Adipose tissue (tissue), 3 donors: Measurements from ENCODE around the gene TICRR. TPM values are rescaled to one million over a fixed set of nuclear protein-coding genes. Genes with fewer than 3 reads are reported as not detected.
"Not testable (repeated sequence)": the region's sequence is repeated elsewhere in the genome, so short reads cannot be mapped to it uniquely, and the experiment has no call there.

Source experiments
- H3K27ac ChIP-seq: one replicate; pipeline ENCODE4 v1.5.1; 2013; ENCODE audit warnings: low read depth, low read length
- WGBS, 3 donors: extraction: QIAGEN DNeasy Blood & Tissue Kit; methylation state at CpG; one replicate each; pipeline ENCODE4 v1.1.7; 2013; 5-methylcytosine and 5-hydroxymethylcytosine counted together
- polyA plus RNA-seq, 3 donors: library from polyadenylated mRNA; stranded (reverse); fragments of 200-250 nt; gene quantifications; one replicate each; pipeline ENCODE4 v1.2.3, GENCODE V29; 2013
- donor health status: healthy with polysubstance abuse.
- donor health status: Bipolar disorder and iron deficiency.
- donor health status: healthy.

Gene TICRR
- polyA plus RNA-seq: under 1 TPM in 2 of 3 donors, not detected in 1; 0.05 to 0.06 TPM

GRCh38 chr15:89575146-89575655, at the start of gene TICRR:
TSS of gene TICRR (plus strand) at chr15:89575469. CDS start at chr15:89575587, 118 bp downstream.
- no peak within 1 kb of the TSS for H3K27ac ChIP-seq
- WGBS, 3 donors: 0% methylated on average over 36 to 37 of the region's 37 CpGs

GRCh38 chr15:89526181-89526580, 49.1 kb upstream of the TICRR start:
- 89 to 93% (median 91%) methylated on average over 7 of the region's 7 CpGs for WGBS, 3 donors
- H3K27ac ChIP-seq: no peak overlapping the region

GRCh38 chr15:89526601-89527441, 48.4 kb upstream of the TICRR start:
- no peak overlapping the region for H3K27ac ChIP-seq
- WGBS, 3 donors: 44 to 82% (median 80%) methylated on average over 10 of the region's 10 CpGs

GRCh38 chr15:89528757-89529352, 46.4 kb upstream of the TICRR start:
- no peak overlapping the region for H3K27ac ChIP-seq
- WGBS, 3 donors: 80 to 82% (median 81%) methylated on average over 6 of the region's 6 CpGs

- H3K27ac ChIP-seq: no peak overlapping the region
- 76 to 80% (median 76%) methylated on average over 5 of the region's 5 CpGs for WGBS, 3 donors
Measured at GRCh38 chr15:89530976-89531375, 44.3 kb upstream of the TICRR start.

- no peak overlapping the region for H3K27ac ChIP-seq
- 67 to 80% (median 76%) methylated on average over 6 of the region's 6 CpGs for WGBS, 3 donors
Measured at GRCh38 chr15:89531796-89532537, 43.3 kb upstream of the TICRR start.

GRCh38 chr15:89533861-89534544, 41.3 kb upstream of the TICRR start:
- 76 to 89% (median 85%) methylated on average over 4 of the region's 4 CpGs for WGBS, 3 donors

GRCh38 chr15:89539027-89539426, 36.2 kb upstream of the TICRR start:
- WGBS, 3 donors: 65 to 82% (median 79%) methylated on average over 2 of the region's 2 CpGs
- no peak overlapping the region for H3K27ac ChIP-seq

More at GRCh38 chr15:89533861-89534544, 41.3 kb upstream of the TICRR start:
- no peak overlapping the region for H3K27ac ChIP-seq

GRCh38 chr15:89542369-89542768, 32.9 kb upstream of the TICRR start:
- WGBS, 3 donors: 67 to 73% (median 68%) methylated on average over 3 of the region's 3 CpGs
- no peak overlapping the region for H3K27ac ChIP-seq

GRCh38 chr15:89543389-89543788, 31.9 kb upstream of the TICRR start:
- WGBS, 3 donors: 87 to 94% (median 91%) methylated on average over 4 of the region's 4 CpGs
- H3K27ac ChIP-seq: no peak overlapping the region

- H3K27ac ChIP-seq: not testable (repeated sequence)
- WGBS, 3 donors: 73 to 84% (median 77%) methylated on average over 4 of the region's 4 CpGs
Measured at GRCh38 chr15:89549138-89549537, 26.1 kb upstream of the TICRR start.

- no peak overlapping the region for H3K27ac ChIP-seq
- 47 to 71% (median 48%) methylated on average over 2 of the region's 2 CpGs for WGBS, 3 donors
Measured at GRCh38 chr15:89550427-89550826, 24.8 kb upstream of the TICRR start.

- 64 to 75% (median 65%) methylated on average over 4 of the region's 4 CpGs for WGBS, 3 donors
- H3K27ac ChIP-seq: no peak overlapping the region
Measured at GRCh38 chr15:89551550-89551949, 23.7 kb upstream of the TICRR start.

- 79 to 96% (median 94%) methylated on average over 3 of the region's 3 CpGs for WGBS, 3 donors
- H3K27ac ChIP-seq: no peak overlapping the region
Measured at GRCh38 chr15:89553632-89554031, 21.6 kb upstream of the TICRR start.

GRCh38 chr15:89554247-89554646, 21.0 kb upstream of the TICRR start:
- WGBS, 3 donors: 61 to 72% (median 62%) methylated on average over 7 of the region's 7 CpGs
- no peak overlapping the region for H3K27ac ChIP-seq

GRCh38 chr15:89555768-89556167, 19.5 kb upstream of the TICRR start:
- WGBS, 3 donors: 69 to 82% (median 73%) methylated on average over 5 of the region's 5 CpGs
- no peak overlapping the region for H3K27ac ChIP-seq

- 45% methylated on average over 9 of the region's 9 CpGs for WGBS, 3 donors
Measured at GRCh38 chr15:89556413-89557262, 18.6 kb upstream of the TICRR start.

More at GRCh38 chr15:89556413-89557262, 18.6 kb upstream of the TICRR start:
- H3K27ac ChIP-seq: no peak overlapping the region
